NCI-H2107 treated with DMSO at 0.1 percent for 48 hours (cell line): Measurements from ENCODE around the gene CMTM8.

ENCODE experiments used
- DNase-seq: peaks from one replicate; lab custom pipeline; 2025; ENCODE audit not compliant: unreplicated experiment; lab: John Stamatoyannopoulos, UW

Gene CMTM8

DNA sequence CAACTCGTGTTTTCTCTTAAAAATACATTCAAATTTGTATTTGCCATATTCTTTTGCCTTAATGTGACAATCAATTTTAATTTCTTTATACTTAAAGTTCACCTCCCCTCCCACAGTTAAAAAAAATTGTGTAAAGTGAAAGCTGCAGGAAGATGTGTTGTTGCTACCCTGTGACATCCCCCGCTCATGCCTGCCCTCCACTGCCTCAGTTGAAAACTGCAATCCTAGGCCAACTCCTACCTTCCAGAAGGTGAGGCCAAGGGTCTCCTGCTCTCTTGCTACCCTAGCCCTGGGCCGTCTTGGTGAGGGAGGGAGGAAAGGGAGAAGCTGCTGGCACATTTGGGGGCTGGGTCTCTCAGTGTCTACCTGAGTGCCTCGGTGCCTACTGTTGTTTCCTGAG, 96.2 kb downstream of the CMTM8 start:
- DNase-seq = no peak

DNA sequence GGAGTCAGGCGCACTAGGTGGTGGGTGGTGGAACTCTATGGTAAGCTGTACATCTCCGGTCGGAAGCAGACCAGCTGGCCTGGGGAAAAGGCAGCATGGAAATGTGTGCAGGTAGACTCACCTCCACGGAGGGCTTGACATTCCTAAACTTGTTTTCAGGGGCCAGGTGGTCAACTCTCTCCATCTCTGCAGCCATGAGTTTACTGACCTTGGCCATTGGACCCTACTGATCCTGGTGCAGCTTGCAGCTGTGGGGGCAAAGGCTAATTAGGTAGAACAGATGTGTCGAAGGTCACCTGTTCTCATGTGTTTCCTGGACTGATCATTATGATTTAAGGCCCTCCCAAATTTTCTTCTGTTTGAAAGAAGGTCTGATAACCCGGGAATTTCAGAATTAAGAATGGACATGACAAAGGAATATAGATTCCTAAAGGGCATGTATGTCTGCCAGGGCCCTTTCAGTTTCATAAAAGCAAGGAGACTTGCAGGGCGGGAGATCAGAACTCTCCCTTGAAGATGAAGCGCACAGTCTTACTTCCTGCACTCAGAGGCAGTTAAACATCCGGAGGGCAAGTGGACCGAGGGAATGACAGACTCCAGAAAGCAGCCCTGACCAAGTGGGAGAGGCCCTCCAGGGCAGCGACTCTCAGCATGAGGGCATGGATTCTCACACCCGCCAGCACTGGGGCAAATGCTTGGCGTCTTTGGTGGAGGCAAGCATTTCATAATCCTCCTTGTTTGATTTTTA, 97.1 kb downstream of the CMTM8 start:
- DNase-seq = no peak

DNA sequence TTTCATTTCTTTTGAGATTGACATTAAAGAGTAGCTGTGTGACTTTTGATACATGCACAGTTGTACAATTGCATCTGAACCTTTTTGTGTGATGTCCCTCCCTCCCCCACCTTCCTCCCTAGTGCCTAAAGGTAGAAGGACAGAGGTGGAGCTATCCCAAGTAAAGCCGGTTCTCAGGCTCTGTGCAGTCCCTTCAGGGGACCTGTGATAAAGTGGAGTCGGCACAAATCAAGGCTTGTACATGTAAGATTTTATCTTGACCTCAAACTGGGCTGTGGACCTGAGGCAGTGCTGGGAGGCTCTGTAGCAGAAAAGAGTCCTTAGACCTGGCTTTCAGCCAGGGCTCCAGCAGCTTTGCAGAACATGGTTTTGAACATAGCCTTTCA, 97.6 kb downstream of the CMTM8 start:
- no peak for DNase-seq

DNA sequence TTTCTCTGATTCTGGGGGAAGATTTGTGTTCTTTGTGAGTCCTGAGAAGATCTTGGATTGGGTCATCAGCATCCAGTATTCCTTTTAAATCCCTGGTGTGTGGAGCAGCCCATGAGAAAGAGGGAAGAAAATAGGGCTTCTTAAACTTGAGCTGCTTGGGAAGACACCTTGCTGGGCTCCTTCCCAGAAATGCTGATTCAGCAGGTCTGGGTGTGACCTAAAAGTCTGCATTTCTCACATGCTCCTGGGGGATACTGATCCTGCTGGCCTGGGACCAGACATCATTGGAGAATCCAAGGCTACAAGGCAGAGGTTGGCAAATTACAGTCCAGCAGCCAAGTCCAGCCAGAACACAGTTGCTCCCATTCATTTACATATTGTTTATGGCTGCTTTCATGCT, 99.0 kb downstream of the CMTM8 start:
- no peak for DNase-seq

DNA sequence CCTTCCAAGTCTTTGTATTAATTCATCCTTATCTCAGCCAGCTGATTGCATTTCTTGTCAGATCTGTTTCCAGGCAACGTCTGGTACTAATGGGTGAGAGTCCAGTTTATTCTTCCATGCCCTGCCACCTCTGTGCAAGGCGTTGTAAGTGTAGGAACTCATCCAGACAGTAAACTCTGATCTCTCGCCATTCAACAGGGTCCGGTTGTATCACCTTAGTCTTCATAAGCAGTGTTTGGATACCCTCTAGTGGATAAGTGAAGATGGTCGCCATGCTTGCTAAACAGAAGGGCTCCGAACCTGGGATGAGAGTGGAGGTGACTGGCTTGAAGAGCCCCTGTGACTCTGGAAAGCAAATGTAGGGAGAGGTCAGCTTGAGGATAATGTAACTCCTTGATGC, 101.6 kb downstream of the CMTM8 start:
- peak; percentile 7 for DNase-seq

DNA sequence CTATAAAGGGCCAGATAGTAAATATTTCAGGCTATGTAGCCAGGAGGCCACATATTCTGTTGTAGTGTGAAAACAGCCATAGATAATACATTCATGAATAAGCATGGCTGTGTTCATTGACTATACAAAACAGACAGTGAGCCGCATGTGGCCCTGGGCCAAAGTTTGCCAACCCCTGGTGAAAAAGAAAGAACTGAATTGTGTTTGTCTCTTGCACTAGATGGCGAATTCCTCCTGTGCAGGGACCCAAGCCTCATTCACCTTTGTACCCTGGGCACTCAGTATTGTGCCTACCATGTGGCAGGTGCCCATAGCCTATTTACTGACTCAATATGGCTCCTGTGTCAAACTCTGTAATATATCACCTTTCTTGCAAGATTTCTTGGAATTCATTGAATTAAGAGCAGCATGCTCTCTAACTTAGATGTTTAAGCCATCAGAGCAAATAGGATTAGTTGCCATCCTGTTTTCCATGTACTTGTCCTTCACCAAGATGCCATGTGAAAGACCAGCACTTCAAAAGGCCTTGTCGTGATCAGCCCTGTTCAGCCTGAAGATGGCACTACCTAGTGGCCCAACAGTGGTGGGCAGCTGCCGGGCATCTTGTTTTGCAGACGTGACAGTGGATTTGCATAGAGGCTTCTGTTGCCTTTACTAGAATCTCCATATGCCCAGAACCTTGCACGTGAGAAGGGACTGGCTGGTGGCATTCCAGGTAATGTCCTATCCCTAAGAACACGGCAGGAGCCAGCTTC, 102.3 kb downstream of the CMTM8 start:
- no peak for DNase-seq

DNA sequence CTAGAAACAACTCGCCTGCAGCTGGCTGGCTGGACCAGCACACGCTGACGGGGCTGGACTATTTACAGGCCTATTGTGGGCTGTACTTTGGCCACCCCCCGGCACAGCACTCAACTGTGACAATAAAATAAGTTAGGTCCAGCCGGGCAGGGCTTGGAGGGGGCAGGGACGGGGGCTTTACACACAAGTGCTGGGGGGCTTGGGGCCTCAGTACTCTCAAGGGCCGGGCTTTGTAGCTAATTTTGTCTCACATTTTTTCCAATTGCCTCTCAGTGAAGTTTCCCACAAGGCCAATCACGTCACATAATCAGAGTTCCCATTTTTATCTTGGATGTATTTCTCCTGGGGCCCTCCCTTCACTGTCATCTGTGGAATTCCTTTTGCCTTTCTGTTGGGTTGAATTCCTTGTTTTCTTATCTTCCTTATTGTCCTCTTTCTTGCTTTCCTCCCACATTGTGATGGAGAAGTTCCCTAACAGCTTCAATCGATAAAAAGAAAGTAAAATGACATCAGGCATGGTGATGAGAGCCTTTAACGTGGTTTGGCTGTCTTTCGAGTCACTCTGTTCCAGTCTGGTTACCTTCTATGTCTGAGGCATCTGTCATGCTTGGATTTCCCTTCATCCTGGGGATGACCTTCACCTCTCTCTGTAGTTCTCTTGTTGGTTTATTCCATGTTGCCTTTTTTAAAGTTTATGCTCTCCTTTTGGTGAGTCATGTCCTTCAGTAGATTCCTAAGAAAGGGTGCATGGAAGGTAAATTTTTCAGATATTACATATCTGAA, 109.1 kb downstream of the CMTM8 start:
- no peak for DNase-seq

DNA sequence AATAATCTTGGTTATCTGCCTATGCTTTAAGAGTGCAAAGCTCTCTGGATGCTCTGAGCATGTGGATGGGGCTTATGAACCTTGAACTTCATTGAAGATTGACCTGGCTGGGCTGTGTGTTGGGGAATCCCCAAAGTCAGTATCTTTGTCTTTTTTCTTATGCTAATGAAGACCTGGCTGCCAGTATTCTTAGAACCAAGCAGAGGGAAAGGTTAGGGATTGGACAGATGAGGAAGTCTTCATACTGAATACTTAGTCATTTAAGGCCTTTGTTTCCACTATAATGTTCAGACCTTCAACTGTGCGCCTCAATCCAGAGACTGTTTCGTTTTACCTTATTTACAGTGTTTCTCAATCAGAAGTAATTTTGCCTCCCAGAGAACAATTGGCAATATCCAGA, 110.7 kb downstream of the CMTM8 start:
- DNase-seq = no peak

DNA sequence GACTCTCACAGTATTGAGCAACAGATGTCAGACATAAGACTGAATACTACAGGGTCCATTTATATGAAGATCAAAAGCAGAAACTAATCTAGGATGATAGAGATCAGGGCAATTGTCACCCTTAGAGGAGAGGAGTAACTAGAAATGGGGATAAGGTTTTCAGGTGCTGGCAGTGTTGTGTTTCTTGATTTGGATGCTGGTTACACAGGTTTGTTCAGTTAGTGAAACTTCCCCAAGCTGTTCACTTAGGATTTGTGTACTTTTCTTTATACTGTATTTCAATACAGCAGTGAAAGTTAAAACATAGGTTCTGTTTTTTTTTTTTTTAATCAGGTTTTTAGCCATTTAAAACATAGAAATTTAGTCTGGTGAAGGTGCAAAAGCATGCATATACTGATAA, 114.1 kb downstream of the CMTM8 start:
- no peak for DNase-seq

DNA sequence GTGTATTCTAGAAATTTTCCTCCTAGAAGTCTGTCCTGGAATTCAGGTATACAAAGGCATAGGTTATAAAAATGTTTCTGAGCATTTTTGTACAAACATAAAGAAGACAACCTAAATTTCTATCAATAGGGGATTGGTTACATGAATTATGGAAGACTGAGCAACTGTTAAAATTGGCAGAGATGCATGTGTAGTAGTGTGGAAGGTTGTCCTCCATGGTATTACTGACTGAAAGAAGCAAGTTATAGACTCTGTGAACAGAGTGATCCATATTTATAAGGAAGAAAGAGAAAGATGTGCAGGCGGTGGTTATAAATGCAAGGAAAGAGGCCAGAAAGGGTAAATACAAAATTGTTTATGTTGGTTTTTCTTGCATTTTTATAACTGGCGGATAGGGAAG, 114.9 kb downstream of the CMTM8 start:
- DNase-seq = no peak

DNA sequence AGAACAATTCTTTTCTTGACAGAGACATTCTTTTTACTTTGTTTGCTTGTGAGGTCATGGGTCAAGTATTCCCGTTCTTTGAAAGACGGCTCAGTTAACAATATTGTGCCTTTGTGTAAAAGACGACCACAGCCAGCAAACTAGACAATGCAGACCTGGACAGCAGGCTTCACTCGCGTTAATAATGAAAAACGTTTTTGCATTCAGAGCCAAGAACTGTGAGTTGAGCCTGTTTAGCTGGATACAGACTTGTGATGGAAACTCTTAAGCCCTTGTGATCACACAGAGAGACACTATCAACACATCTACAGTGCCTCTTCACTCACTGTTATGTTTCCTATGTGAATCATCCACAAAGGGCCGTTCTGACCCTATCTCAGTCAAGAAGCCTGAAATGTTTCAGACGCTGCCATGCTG, 115.9 kb downstream of the CMTM8 start:
- DNase-seq = no peak

DNA sequence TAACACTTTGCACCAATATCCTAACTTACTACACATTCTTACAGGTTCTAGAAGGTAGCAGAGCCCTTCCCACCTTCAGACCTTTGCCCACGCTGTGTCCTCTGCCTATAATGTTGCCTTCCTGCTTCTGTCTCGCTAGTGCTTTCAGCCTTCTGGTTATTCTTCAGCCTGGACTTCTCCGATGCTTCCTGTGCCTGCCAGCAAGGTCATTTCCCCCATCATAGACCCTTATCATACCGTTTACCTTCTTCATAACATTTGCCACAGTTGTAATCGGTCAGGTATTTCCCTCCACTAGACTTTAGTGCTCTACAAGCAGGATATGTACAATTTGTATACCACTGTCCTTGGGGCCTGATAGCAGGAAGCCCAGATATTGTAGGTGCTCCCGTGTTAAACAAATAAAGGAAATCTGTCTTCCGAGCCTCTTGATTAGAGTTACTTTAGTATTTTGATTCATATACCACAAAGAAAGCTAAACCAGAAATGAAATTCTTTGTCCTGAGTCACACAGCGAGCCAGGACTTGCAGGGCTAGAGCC, 117.3 kb downstream of the CMTM8 start:
- no peak for DNase-seq

DNA sequence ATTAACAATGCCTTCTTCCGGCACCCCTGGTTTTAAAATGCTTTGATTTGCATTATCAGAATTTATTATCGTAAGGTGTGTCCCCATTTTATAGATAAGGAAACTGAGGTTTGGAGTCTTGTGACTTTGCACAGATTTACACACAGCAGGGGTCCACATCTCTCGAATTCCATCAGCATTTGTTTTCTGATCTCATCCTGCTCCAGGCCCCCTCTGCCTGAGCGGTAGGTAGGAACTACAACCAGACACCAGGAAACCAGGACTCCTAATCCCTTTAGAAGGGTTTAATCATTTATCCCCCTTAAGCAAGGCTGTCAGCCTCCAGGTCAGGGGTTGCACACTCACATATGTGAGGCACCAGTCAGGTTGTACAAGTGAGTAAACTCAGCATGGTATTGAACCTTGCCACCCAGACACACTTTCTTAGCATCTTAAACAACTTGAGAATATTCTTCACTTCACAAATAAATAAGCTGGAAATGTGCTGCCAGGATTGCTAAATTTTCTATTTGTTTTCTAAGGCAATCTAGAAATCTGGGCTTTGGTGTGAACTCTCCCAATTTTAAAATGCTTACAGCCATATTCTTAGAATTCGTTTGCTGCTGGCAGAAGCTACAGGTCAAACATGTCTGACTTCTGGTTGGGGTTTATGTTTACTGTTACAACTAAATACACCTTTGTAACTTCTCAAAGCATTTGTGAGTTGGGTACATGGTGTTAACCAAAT, 121.4 kb downstream of the CMTM8 start:
- DNase-seq = no peak

DNA sequence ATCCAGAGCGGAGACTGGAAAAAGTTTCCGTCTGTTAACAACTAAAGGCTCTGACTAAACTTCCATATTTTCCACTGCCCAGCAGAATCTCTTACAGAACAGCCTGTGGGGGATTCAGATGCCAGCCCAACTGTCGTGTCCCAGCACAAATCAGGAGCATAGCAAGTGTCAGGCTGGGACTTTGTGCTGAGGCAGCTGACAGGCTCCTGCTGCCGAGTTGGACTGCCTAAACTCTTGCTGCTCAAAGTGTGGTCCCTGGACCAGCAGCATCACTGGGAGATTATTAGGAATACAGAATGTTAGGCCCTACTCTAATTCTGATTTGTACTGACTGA, 122.0 kb downstream of the CMTM8 start:
- no peak for DNase-seq

DNA sequence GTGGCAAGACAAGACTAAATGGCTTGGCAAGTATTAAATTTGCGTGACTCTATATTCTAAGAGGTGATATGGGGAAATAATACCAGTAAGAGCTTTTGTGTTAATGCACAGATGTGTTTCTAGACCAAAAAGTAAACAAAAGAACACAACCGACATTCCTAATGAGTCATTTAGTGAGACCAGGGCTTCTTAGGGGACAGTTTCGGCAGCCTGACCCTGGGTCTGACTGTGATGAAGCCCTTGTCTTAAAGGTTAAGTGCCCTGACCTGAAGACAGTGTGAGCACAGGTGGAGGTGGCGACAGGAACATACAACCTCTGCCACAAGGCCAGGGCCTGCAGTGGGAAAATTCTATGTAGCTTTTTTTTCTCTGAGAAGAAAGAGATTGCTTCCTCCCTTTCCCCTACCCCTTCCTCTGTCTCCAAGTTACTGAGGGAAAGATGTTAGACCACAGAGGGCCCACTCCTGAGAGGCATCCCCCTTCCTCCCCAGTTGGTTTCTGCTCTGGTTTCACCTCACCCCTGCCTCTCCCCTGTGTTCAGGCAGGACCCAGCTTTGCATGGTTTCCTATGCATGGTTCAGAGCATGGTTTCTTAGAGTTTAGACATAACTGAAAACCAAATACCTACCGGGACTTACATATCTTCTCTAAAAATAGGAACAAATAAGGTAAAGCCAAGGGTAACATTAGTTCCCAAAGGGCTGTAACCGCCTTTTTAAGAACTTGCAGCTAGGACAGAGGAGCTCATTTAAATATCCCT, 128.3 kb downstream of the CMTM8 start:
- no peak for DNase-seq

DNA sequence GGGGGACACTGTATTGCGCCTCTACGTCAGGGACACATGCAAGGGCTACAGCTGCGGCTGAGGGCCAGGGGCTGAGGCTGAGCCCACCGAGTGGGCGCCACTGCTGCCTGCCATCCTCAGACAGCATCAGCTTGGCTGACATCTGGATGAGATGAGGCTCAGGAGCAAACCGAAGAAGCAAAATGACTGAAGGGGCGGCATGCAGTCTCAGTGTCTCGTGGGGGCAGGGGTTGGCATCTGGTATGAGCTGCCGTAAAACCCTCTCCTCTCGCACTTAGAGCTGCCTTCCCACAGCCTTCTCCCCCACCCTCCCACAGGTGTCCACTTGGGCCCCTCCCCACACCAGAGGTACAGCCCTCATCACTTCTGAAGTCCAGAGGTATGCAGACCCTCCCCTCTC, 129.0 kb downstream of the CMTM8 start:
- no peak for DNase-seq

DNA sequence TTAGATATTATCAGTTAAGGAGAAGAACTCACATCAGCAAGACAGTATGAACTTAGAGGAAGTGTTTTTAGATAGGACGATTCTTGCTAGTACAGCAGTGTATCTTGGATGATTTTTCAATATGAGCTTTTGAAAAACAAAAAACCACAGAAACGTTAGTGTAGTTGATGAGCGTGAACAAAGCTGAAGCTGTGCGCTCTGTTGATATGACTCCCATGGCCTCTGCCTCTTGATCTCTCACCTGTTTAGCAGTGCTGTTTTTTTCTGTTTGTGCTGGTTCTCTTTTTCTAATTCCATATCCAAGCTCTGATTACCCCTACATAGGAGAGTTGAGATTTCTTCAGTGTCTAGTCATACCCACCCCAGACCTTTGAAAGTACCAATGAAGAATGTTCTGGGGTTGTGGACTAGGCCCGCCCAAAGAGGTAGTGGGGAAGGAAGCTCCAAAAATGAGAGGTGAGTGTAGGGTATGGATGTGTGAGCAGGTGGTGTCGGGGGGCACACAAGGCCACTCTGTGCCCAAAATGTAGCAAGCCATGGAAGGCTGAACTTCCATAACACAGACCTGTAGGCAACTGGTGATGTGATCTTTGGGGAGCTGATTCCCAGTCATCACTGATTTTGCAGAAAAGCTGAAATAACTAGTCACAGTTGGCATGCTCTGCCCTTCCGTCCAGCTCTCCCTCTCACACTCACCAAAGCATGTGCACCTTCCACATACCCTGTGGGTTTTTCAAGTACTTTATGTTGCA, 133.2 kb downstream of the CMTM8 start:
- no peak for DNase-seq

DNA sequence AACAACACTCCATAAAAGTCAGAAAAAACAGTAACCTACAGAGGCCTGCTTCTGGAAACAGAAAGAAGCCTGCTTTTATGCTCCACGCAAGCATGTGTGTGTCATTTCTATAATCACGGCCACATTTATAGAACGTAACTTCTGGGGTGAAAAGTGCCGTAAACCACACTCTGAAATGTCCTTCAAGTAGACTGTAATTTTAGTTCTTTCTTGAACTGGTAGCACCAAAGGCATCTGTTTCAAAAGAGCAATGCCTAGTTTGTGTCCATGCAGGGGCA, 133.7 kb downstream of the CMTM8 start:
- DNase-seq = no peak

DNA sequence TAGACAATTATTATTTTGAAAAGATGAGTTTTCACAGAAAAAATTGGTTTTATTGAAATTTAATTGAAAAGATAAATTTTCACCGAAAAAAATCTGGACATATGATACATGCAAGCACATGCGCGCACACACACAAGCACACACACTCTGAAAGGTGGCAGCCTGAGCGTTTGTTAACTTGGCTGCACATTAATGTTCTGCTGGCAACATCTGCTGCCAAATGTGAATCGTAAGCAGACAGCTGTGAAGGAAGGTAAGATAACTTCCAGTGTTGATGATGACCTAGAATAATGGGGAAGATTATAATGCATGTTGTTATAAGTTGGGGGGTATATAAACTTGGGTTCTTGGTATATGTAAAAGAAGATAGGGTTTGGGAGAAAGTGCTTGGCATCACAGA, 134.8 kb downstream of the CMTM8 start:
- no peak for DNase-seq

DNA sequence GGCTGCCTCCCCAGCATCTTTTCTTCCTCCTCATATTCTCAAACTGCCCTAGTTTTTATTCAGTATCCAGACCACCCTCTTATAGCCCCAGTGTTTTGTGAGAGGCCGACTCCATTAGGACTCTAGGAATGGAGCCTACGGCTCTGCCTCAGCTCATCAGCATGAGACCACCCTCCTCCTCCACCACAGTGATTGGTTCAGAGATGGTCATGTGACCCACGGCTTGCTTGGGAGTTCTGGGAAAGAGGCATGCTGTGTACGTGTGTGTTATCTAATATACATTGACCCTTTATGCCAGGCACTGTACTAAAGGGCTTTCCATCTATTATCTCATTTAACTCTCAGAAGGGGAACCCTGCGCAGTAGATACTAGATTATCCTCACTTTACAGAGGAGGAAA, 135.4 kb downstream of the CMTM8 start:
- DNase-seq = no peak
